ENCODE results near the gene TENM3. TPM values are rescaled to one million over a fixed set of nuclear protein-coding genes. Genes with fewer than 3 reads are reported as not detected.

Gene TENM3
- total and polyA plus RNA-seq, 12 donors, result 2.6 to 54.4 (median 42.8) TPM

GRCh38 chr4:182752158-182752910 lies 509.1 kb downstream of the TENM3 start:
- WGBS, 4 donors, result 78 to 87% (median 84%) methylated on average over 2 of the region's 2 CpGs
- TF ChIP-seq POLR2A (IDR thresholded peaks at IDR 0.05) (no peak), CTCF (IDR thresholded peaks at IDR 0.05) (no peak)

GRCh38 chr4:182754895-182755294 lies 511.7 kb downstream of the TENM3 start:
- H3K36me3 ChIP-seq (replicated peaks in 1 of 2), result no peaks in the 10 kb centered on the region
- intact Hi-C loops (cut with DNase I), result no loop called here
- no peaks in the 10 kb centered on the region for H3K27me3 ChIP-seq
- H3K4me1 ChIP-seq (replicated peaks in 1 of 2), result no peaks in the 10 kb centered on the region
- H3K9me3 ChIP-seq (replicated peaks in 1 of 3), result no peaks in the 10 kb centered on the region
- TF ChIP-seq POLR2A (IDR thresholded peaks at IDR 0.05) (no peak), CTCF (IDR thresholded peaks at IDR 0.05) (no peak)
- H3K27ac ChIP-seq, result no peak overlapping the region
- DNase-seq, result no peak
- H3K4me3 ChIP-seq, result no peak overlapping the region
- 92 to 94% (median 93%) methylated on average over 5 of the region's 5 CpGs for WGBS, 4 donors

More at GRCh38 chr4:182752158-182752910, 509.1 kb downstream of the TENM3 start:
- Histone ChIP-seq H3K4me1 (replicated peaks in 1 of 2) (peaks cover 0 to 9% of the 10 kb centered on the region in 2 donors), H3K4me3 (no peak overlapping the region), H3K36me3 (replicated peaks in 1 of 2) (no peaks in the 10 kb centered on the region), H3K27me3 (no peaks in the 10 kb centered on the region), H3K27ac (no peak overlapping the region), H3K9me3 (replicated peaks in 1 of 3) (no peaks in the 10 kb centered on the region)
- DNase-seq, result no peak
- intact Hi-C loops (cut with DNase I), result no loop called here

- no peak for DNase-seq
- Histone ChIP-seq H3K36me3 (replicated peaks in 1 of 2) (no peaks in the 10 kb centered on the region), H3K27ac (no peak overlapping the region), H3K4me1 (replicated peaks in 1 of 2) (no peaks in the 10 kb centered on the region), H3K4me3 (no peak overlapping the region), H3K27me3 (no peaks in the 10 kb centered on the region), H3K9me3 (replicated peaks in 1 of 3) (no peaks in the 10 kb centered on the region)
- WGBS, 4 donors, result 85 to 96% (median 94%) methylated on average over 6 of the region's 6 CpGs
- TF ChIP-seq POLR2A (IDR thresholded peaks at IDR 0.05), result no peak
- no peak for TF ChIP-seq CTCF (IDR thresholded peaks at IDR 0.05)
- intact Hi-C loops (cut with DNase I), result no loop called here
These were observed 513.0 kb downstream of the TENM3 start for GRCh38 chr4:182756161-182756690.

- Histone ChIP-seq H3K9me3 (replicated peaks in 1 of 3) (no peaks in the 10 kb centered on the region), H3K4me3 (no peak overlapping the region), H3K27ac (no peak overlapping the region), H3K27me3 (no peaks in the 10 kb centered on the region), H3K36me3 (replicated peaks in 1 of 2) (no peaks in the 10 kb centered on the region), H3K4me1 (replicated peaks in 1 of 2) (no peaks in the 10 kb centered on the region)
- no peak for TF ChIP-seq POLR2A (IDR thresholded peaks at IDR 0.05)
- TF ChIP-seq CTCF (IDR thresholded peaks at IDR 0.05), result no peak
- 79 to 85% (median 83%) methylated on average over 12 of the region's 12 CpGs for WGBS, 4 donors
- intact Hi-C loops (cut with DNase I), result no loop called here
- no peak for DNase-seq
These were observed 515.1 kb downstream of the TENM3 start for GRCh38 chr4:182758273-182758672.

Measured in adrenal gland (tissue), 12 donors.